TTC549 (cell line): ENCODE results near the gene BIRC6.
"Not testable (repeated sequence)": the region's sequence is repeated elsewhere in the genome, so short reads cannot be mapped to it uniquely, and the experiment has no call there.

Experiments used
- FAIRE-seq: peaks from 2 replicates; lab custom pipeline; 2012; peaks lifted over from hg19 to GRCh38; lab: Jason Lieb, UNC

The BIRC6 gene

DNA sequence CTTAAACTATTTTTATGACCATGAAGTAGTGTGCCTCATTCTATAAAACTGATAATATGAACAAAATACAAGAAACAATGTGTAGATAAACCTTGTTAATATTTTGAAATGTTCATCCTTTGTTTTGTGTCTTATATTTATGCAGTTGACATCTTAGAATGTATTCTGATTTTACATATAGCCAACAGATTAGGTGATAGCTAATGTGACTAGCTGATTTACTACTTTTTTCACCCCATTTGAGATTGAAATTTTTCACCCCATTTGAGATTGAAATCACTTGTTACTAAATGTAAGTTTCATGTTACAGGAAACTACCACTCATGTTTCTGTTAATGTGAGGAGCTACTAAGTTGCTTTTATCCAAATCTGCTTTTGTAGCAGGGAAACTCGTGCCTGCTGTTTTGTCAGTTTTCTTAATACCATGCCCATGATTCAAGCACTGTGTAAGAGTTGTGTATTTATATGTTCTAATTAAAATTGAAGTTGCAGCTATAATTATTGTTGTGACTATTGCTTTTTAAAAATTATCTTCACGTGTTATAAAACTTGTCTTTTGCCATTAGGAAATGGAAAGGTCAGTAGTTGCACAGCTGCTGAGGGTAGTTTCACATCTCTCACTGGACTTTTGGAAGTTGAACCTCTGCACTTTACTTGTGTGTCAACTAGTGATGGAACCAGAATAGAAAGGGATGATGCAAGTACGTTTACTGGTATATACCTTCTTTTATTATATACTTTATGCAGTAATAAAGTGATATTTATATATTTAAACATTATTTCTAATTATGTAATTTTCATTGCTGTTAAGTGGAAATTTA, 96.6 kb downstream of the BIRC6 start:
- no peak for FAIRE-seq

DNA sequence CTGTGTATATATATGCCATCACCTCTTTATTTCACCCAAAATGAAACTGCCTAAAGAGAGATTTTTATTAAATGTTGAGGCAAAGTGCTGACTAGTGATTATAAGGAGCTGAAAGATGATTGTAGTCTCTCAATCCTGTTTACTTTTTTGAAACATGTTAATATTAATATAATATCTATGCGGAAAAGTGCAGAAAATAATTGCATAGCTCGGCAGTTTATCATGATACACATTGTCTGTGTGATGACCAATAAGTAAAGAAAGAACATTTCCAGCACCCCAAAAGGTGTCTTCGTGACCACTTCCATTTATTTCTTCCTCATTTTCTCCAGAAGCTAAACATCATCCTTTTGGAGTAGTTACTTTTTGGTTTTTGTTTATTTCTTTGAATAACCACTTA, 99.0 kb downstream of the BIRC6 start:
- no peak for FAIRE-seq

DNA sequence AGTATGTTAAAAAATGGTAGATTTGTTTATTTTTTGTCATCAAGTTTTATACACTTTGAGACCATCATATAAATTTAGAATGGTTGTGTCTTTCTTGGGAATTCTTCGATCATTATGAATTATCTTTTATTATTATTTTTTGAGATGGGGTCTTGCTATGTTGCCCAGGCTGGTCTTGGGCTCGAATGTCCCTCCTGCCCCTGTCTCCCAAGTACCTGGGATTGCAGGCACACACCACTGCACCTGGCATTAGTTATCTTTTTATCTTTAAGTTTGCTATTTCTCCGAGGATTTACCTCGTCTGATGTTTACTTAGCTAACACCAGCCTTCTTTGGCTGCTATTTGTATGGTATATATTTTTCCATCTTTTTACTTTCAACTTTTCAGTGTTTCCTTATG, 100.0 kb downstream of the BIRC6 start:
- no peak for FAIRE-seq

DNA sequence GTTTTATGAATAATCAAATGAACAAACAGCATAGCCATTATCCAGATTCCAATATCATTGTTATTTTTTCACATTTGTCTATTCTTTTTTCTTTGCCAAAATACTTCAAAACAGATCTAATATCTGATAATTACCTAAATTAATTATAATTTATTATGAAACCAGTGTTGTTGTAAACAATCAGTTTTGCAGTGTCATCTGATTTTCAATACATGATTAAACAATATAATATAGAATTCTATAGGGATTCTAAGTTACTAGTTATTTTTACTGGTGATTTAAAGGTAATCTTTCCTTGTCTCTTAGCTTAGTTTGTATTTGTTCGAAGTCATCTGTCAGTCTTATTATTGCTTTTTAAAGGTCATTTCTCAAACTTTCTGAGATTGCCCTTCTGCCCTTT, 101.0 kb downstream of the BIRC6 start:
- peak; percentile 36 for FAIRE-seq

DNA sequence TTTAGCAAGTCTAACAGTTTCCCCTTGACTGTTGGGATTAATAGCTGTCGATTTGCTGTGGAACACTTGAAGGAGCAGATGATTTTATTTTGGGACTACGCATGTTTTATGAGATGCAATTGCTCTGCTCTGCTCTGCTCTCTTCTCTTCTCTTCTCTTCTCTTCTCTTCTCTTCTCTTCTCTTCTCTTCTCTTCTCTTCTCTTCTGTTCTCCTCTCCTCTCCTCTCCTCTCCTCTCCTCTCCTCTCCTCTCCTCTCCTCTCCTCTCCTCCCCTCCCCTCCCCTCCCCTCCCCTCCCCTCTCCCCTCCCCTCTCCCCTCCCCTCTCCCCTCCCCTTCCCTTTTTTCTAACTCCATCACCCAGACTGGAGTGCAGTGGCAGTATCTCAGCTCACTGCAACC, 104.0 kb downstream of the BIRC6 start:
- FAIRE-seq, result not testable (repeated sequence)

DNA sequence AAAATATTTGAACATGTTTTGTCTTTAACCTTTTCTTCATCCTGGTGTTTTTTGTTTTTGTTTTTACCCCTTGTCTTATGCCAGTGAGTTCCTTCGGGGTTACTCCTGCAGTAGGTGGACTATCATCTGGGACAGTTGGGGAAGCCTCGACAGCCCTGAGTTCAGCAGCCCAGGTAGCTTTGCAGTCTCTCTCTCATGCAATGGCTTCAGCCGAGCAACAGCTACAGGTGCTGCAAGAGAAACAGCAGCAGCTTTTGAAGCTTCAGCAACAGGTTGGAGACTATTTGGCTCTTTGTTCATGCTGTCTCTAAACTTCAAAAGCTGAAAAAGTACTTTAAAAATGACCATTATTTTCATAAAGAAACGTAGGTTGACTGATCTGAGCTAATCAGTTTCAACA, 106.3 kb downstream of the BIRC6 start:
- no peak for FAIRE-seq

DNA sequence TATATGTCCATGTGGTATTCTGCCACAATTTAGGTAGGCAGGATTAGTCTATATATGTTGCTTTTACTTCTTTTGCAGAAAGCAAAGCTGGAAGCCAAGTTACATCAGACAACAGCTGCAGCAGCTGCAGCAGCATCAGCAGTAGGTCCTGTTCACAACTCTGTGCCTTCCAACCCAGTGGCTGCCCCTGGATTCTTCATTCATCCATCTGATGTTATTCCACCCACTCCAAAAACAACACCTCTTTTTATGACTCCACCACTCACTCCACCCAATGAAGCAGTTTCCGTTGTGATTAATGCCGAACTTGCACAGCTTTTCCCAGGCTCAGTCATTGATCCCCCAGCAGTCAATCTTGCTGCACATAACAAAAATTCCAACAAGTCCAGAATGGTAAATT, 107.6 kb downstream of the BIRC6 start:
- no peak for FAIRE-seq

DNA sequence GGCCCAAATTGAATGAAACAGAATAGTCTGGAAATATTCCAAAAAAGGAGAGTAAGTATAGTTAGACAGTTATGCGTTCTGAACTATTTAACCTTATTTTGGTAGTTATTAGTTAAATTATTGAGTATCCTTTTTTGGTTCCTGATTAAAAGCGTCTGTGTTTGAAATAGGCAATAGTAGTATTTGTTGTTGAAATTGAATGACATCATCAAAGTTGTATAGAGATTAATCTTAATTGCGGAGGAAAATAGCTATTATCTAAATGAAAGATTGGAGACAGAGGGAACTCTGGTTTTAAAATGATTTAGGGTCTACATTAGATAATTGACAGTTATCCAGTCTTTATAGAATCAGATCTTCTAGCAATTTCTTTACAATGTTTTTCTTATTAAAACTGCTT, 115.8 kb downstream of the BIRC6 start:
- FAIRE-seq, result no peak

DNA sequence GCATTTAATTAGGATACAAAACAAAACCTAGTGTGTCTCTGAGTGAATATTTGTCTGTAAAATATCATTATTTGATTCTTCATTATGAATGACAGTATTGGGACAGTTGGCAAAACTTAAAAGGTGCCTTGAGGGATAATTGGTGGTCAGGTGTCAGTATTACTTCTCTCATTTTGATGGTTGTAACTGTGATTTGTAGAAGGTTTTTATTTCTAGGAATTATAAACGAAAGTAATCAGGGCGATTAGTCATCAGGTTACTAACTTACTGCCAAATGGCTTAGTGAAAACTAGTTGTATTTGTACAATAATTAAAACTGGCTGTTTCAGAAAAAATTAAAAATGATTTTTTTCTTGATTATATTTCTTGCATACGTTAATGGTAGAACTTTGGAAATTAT, 117.6 kb downstream of the BIRC6 start:
- peak; percentile 66 for FAIRE-seq

DNA sequence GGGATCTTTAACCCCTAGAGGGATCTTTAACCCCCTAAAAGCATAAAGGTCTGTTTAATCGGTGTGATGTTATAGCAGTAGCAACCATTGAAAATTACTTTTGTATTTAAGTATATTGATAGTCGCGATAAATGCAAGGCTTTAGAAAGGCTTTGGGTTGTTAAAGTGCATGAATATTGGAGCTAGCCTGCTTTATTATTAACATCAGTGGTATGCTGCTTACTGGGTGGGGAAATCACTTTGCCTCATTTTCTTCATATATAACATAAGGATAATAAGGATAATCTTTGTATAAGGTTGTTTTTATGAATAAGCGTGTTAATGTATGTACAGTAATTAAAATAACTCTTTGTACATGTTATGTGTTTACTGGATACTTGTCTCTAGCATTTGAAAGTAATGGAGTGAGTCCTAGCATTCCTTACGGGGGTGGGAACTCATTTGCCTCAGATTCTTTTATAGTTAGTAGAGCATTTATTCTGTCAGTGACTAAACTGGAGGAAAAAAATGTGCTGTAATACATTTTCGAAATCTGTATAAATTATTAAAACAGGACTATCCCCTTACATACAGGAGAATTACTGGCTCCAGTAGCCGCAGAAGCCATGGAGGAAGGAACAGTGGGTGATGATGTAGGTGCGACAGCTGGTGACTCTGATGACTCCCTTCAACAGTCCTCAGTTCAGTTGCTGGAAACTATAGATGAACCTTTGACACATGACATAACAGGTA, 122.2 kb downstream of the BIRC6 start:
- FAIRE-seq, result no peak

DNA sequence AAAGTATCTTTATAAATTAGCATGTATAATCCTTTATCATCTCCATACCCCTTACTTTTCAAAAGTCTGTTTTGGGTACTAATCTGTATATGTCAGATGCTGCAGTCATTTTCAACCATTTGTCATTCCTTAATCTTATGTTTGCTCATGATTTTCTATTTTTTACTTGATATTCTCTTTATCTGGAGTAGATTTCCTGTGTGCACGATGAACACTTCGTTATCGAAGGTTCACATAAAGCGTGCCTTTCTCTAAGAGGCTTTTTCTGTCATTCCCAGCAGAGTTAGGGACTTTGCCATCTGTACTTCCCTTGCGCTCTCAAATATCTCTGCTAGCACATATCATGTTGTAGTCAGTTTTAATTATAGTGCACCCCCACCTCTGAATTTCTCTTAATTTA, 123.2 kb downstream of the BIRC6 start:
- no peak for FAIRE-seq

DNA sequence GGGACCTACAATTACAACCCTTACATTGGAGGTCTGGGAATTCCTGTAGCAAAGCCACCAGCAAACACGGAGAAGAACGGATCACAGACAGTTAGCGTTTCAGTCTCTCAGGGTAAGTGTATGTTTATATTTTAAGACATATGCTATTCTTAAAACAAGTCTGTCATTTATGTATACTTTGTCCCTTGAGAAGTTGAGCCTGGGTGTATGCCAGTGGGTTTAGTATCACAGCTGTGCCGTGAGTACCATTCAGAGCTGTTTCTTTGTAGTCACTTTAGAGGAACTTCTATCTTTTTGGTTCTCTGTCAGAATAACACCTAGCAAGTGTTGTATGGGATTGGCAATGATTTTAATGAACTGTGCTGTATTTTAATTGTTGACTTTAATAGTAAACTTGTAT, 125.6 kb downstream of the BIRC6 start:
- FAIRE-seq, result no peak

DNA sequence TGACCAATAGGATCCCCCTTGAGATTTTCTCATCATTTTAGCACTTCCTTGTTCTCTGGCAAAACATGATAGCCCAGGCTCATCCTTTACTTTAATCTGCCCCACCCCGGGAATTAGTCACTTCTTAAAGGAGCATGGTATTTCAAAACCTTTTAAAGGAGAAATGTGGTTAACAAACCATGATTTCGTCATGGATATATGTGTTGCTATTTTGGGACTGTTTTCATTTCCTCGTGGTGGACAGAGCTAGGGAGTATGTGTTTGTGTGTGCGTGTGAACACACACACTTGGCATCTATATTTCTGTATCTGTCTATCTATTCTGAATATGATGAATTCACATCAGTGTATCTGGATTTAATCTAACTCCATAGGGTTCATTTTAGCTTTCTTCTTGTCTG, 128.1 kb downstream of the BIRC6 start:
- no peak for FAIRE-seq

DNA sequence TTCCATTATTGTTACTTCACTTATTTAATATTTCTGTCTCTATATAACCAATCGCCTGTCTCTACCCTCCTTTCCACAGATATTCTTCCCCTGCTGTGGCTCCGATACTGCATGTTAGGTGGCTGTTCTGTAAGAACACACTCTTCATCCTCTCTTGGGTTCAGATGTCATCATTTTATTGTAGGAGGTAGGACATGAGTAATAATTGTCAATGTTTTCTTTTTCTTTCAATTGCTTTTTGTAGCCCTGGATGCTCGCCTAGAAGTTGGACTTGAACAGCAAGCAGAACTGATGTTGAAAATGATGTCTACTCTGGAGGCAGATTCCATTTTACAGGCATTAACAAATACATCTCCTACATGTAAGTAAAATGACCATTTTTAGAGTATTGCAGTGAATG, 128.6 kb downstream of the BIRC6 start:
- no peak for FAIRE-seq

DNA sequence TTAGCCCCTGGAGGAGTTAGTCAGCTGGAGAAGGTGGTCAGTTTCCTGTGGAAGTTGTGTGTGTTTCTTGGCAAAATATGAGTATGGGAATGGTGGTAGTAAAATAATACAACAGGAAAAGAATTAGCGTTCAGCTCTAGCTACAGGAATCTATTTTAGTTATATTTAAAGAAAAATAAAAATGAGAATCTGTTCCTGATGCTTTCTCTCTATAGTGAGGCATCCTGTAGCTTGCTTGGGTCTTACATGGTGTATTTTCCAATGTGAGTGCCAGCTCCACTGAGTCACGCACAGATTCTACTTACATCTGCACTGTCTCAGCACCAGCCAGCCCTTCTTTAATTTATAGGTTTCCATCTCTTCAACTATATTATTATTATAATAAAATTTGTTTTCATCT, 132.2 kb downstream of the BIRC6 start:
- no peak for FAIRE-seq

DNA sequence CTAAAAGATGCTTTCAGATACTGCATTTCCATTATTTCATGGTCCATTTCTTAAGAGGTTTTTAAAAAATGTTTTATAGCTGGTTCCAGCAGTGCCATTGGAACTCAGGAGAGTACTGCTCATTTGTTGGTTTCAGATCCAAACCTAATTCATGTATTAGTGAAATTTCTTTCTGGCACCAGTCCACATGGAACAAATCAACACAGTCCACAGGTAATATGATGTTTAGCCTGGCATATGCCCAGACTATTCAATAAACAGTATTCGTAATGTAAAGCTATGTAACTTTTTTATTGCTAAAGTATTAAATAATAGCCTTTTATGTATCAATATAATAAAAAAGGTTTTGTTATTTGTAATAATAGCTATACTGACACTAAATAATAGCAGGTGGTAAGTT, 134.5 kb downstream of the BIRC6 start:
- FAIRE-seq, result no peak

DNA sequence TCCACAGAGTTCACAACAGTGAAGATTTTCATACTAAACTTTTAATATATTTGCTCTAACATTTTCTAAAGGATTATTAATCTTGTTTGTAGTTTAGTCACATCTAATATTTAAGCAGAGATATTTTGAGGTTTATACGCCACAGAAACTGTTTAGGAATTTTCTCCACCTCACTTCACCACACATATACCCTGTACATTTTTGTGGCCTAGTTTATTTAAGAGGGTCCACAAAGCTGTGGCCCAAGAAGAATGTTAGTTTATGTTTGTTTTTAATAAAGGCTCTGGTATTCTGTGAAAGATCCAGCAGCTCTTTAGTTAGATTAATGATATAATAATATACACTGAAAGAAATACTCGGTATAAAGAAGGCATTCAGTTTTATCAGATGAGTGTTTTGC, 138.3 kb downstream of the BIRC6 start:
- no peak for FAIRE-seq

DNA sequence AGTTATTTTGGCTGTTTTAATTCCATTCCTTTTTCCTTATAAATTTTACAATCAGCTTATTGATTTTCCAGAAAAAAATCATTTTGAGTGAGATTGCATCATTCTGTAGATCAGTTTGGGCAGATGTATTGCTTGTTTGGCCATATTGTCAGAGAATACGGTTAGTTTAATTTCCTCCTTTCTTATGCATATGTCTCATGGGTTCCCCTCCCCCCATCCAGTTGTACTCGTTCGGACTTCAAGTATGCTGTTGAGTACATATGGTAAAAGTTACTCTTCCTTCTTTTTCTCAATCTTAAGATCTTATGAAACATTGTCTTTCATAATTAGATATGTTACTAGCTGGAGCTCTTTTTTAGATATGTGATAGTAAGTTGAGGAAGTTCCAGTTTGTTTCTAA, 139.8 kb downstream of the BIRC6 start:
- FAIRE-seq, result no peak

DNA sequence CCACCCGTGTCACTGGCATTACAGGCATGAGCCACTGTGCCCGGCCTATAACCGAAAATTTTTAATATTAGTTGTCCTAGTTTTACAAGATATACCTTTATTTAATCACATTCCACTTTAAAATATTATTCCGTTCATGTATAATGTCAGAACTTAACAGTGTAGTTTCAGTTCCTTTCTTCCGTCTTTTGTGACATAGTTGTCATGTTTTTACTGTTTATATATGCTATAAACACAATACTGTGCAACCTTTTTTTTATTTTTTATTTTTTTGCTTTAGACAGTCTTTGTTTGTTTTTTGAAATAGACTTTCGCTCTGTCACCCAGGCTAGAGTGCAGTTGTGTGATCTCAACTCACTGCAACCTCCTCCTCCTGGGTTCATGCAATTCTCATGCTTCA, 141.5 kb downstream of the BIRC6 start:
- no peak for FAIRE-seq

DNA sequence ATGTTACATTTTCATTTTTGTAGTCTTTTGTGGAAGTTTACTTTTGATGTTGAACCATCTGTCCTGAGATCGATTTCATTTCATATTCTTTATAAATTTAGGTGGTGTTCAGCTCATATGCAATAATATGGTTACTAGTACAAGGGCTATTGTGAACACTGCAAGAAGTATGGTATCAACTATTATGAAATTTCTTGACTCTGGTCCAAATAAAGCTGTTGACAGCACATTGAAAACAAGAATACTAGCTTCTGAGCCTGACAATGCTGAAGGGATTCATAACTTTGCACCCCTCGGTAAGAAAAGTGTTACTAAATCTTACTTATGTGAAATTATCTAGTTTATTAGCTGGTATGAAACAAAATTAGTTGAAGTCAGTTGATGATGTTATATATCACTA, 146.1 kb downstream of the BIRC6 start:
- FAIRE-seq, result no peak

DNA sequence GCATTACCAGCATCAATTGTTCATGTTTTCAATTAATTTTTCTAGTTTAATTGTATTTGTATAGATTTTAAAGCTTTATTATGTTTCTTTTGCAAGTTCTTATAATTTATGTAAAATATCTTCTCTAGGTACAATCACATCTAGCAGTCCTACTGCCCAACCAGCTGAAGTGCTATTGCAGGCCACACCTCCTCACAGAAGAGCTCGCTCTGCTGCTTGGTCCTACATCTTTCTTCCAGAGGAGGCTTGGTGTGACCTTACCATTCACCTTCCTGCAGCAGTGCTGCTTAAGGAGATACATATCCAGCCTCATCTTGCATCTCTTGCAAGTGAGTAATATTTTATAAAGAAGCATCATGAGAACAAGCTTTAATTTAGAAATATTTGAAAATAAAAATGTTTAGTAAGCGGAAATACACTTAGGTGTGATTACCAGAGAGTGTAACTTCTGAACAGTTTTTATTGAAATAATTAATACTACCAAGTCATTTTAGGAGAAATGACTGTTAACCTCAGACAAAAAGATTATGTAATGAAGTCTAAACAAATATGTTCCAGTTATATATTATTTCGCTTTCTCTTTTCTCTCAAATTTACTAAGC, 148.2 kb downstream of the BIRC6 start:
- FAIRE-seq, result no peak

DNA sequence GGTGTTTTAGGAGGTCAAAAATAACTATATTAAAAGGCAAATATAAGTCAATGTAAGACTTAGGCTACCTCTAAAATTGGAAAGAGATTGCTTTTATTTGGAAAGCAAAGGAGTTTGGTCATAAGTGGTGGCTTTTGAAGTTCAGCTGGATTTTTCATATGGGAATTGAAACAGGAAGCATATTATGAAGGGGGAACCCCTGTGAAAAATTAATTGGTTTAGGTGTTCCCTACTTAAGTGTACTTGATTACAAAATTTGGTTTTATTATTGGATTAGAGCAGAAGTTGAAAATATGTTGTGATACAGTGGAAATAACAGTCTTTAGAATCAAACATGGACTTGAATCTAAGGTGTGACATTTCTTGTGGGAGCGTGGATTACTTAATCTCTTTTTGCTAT, 149.6 kb downstream of the BIRC6 start:
- no peak for FAIRE-seq

DNA sequence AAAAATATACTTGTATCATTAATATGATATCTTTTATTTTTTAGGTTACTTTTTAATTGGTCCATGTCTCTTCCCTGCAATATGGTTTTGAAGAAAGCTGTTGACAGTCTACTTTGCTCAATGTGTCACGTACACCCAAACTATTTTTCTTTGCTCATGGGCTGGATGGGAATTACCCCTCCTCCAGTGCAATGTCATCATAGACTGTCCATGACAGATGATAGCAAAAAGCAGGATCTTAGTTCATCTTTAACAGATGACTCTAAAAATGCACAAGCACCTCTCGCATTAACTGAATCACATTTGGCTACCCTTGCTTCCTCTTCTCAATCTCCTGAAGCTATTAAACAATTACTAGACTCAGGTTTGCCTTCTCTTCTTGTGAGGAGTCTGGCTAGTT, 158.1 kb downstream of the BIRC6 start:
- FAIRE-seq, result no peak

DNA sequence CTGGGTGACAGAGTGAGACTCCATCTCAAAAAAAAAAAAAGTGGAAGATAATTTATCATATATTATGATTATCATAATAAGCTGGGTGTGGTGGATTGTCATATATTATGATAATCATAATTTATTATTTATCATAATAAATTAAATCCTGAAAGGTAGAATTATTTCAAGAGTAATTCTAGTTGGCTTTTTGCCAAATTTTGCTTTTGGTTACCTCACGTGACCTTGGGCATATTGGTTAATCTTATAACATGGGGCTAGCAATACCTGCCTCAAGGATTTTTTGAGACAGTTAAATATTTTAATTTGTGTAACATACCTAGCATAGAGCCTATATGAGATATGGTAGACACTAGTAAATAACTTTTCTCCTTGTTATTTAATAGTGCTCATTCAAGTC, 159.7 kb downstream of the BIRC6 start:
- peak; percentile 42 for FAIRE-seq
